ENCODE results near the gene UBE2G1. TPM values are rescaled to one million over a fixed set of nuclear protein-coding genes. Genes with fewer than 3 reads are reported as not detected.
"Not testable (repeated sequence)": the region's sequence is repeated elsewhere in the genome, so short reads cannot be mapped to it uniquely, and the experiment has no call there.

Gene UBE2G1
- total RNA-seq, 1 donor from 2014 or later: 92.8 TPM

- no peaks in the 10 kb centered on the region for H3K27me3 ChIP-seq (ENCODE audit: low read depth)
- H3K36me3 ChIP-seq: no peaks in the 10 kb centered on the region
- no peak for TF ChIP-seq CTCF (IDR thresholded peaks at IDR 0.05; ENCODE audit: borderline replicate concordance)
- H3K27ac ChIP-seq (replicated peaks): no peak overlapping the region
- peaks cover 79% of the 10 kb centered on the region for H3K4me1 ChIP-seq
- intact Hi-C loops (cut with micrococcal nuclease): no loop called here
- H3K9me3 ChIP-seq (replicated peaks): no peaks in the 10 kb centered on the region
- H3K4me3 ChIP-seq: no peak overlapping the region
- DNase-seq: no peak
Measured at GRCh38 chr17:4354206-4354605, 12.3 kb downstream of the UBE2G1 start.

- H3K27ac ChIP-seq (replicated peaks); H3K36me3 ChIP-seq; intact Hi-C loops (cut with micrococcal nuclease); H3K4me3 ChIP-seq; H3K27me3 ChIP-seq (ENCODE audit: low read depth); H3K9me3 ChIP-seq (replicated peaks); DNase-seq: not testable (repeated sequence)
- peaks cover 82% of the 10 kb centered on the region for H3K4me1 ChIP-seq
Measured at GRCh38 chr17:4350214-4350613, 16.3 kb downstream of the UBE2G1 start.

DNA sequence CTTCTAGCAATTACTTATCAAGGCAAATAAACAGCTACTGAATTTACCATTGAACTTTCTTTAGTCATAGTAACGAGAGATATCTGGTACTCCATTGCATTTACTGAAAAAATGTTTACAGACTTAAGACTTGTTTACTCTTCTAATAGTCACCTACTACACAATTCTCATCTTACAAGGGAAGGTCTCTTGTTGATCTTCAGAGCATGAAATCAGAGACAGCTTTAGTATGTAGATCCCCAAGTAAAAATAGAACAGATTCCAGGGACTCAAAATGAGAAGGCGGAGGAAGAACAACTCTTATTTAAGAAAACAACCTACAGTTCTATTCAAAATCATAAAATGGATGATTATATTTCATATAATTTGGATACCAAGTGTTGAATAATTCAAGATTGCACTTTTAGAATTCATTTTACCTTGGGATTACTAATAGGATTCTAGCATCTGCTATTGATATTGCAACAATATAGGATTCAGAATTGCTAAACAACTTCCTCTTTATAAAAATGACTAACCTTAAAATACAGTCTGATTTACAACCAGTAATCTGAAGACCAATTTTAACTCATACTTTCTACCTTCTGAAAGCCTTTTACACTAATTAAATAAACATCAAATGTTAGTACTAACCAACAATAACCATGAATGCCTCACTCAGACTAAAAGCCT lies 20.8 kb downstream of the UBE2G1 start:
- Histone ChIP-seq H3K4me3 (no peak overlapping the region), H3K9me3 (replicated peaks) (no peaks in the 10 kb centered on the region), H3K27ac (replicated peaks) (peak overlapping the region; percentile 37), H3K27me3 (ENCODE audit: low read depth) (no peaks in the 10 kb centered on the region), H3K4me1 (peaks cover 83% of the 10 kb centered on the region), H3K36me3 (no peaks in the 10 kb centered on the region)
- DNase-seq: no peak
- intact Hi-C loops (cut with micrococcal nuclease): no loop called here
- no peak for TF ChIP-seq CTCF (IDR thresholded peaks at IDR 0.05; ENCODE audit: borderline replicate concordance)

DNA sequence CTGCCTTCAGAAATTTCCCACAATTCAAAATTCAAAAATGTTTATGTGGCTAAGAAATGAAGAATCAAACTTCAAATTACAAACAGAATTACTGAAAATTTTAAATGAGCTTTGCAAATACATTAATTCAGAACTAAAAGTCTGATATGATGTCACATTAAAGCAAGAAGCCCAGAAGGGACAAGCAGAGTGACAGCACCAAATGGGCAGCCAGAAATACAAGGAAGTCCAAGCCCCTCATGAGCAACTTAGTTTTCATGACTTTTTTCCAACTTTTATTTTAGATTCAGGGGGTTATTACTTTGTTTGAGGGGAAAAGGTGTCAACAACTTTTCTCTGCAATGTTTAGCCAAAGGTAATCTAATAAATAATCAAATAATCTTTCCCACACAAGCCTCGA lies 21.5 kb downstream of the UBE2G1 start:
- peak overlapping the region; percentile 37 for H3K27ac ChIP-seq (replicated peaks)
- DNase-seq: no peak
- no peaks in the 10 kb centered on the region for H3K36me3 ChIP-seq
- H3K9me3 ChIP-seq (replicated peaks): no peaks in the 10 kb centered on the region
- peaks cover 81% of the 10 kb centered on the region for H3K4me1 ChIP-seq
- H3K4me3 ChIP-seq: no peak overlapping the region
- H3K27me3 ChIP-seq (ENCODE audit: low read depth): no peaks in the 10 kb centered on the region
- intact Hi-C loops (cut with micrococcal nuclease): no loop called here
- no peak for TF ChIP-seq CTCF (IDR thresholded peaks at IDR 0.05; ENCODE audit: borderline replicate concordance)

DNA sequence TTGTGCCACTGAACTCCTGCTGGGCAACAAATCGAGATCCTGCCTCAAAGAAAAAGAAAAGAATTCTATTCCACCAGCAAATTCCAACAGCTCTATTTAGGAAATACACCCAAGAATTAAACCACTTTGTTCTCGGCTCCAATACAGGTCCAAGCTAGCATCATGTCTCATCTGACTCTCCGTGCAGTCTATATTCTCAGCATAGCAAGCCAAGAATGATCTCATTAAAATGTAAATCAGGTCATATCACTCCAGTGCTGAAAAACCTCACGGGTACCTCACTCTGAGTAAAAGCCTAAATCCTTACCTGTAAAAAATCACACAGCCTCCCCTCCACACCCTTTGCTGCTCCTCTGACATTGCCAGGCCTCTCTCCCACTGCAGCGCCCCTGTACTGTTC lies 23.9 kb downstream of the UBE2G1 start:
- no peak for TF ChIP-seq CTCF (IDR thresholded peaks at IDR 0.05; ENCODE audit: borderline replicate concordance)
- H3K27ac ChIP-seq (replicated peaks): no peak overlapping the region
- H3K4me1 ChIP-seq: peaks cover 86% of the 10 kb centered on the region
- H3K9me3 ChIP-seq (replicated peaks): no peaks in the 10 kb centered on the region
- no peaks in the 10 kb centered on the region for H3K27me3 ChIP-seq (ENCODE audit: low read depth)
- DNase-seq: no peak
- intact Hi-C loops (cut with micrococcal nuclease): no loop called here
- H3K4me3 ChIP-seq: no peak overlapping the region
- no peaks in the 10 kb centered on the region for H3K36me3 ChIP-seq

DNA sequence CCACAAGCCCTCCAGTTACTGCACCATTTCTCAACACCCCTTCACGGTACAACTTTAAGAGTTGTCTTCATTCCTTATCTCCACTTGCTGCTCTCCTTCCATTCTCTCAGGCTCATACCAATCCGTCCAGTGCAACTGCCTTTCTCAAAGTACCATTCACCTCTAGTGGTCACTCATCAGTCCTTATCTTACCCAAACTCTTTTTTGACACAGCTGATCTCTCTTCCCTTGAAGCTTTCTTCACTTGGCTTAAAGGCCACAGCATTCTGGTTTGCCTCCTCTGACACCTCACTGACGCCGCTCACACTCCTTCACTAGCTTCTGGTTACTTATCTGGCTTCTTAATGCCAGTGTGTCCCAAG lies 24.9 kb downstream of the UBE2G1 start:
- H3K9me3 ChIP-seq (replicated peaks): no peaks in the 10 kb centered on the region
- H3K27ac ChIP-seq (replicated peaks): peak overlapping the region; percentile 7
- no peaks in the 10 kb centered on the region for H3K36me3 ChIP-seq
- no peak for DNase-seq
- H3K4me3 ChIP-seq: no peak overlapping the region
- peaks cover 79% of the 10 kb centered on the region for H3K4me1 ChIP-seq
- no peak for TF ChIP-seq CTCF (IDR thresholded peaks at IDR 0.05; ENCODE audit: borderline replicate concordance)
- no peaks in the 10 kb centered on the region for H3K27me3 ChIP-seq (ENCODE audit: low read depth)
- intact Hi-C loops (cut with micrococcal nuclease): no loop called here
